Adipose tissue (tissue), 3 donors: ENCODE data around the gene PANK1. TPM values are rescaled to one million over a fixed set of nuclear protein-coding genes. Genes with fewer than 3 reads are reported as not detected.
"Not testable (repeated sequence)": the region's sequence is repeated elsewhere in the genome, so short reads cannot be mapped to it uniquely, and the experiment has no call there.

Experiments
- H3K27ac ChIP-seq: one replicate; pipeline ENCODE4 v1.5.1; 2013; ENCODE audit warnings: low read depth, low read length
- WGBS, 3 donors: extraction: QIAGEN DNeasy Blood & Tissue Kit; methylation state at CpG; one replicate each; pipeline ENCODE4 v1.1.7; 2013; 5-methylcytosine and 5-hydroxymethylcytosine counted together
- polyA plus RNA-seq, 3 donors: library from polyadenylated mRNA; stranded (reverse); fragments of 200-250 nt; gene quantifications; one replicate each; pipeline ENCODE4 v1.2.3, GENCODE V29; 2013
- donor health status: healthy with polysubstance abuse.
- donor health status: Bipolar disorder and iron deficiency.
- donor health status: healthy.

Gene PANK1
- polyA plus RNA-seq, 3 donors: 1.4 to 1.7 (median 1.5) TPM

- WGBS, 3 donors: 76 to 90% (median 88%) methylated on average over 1 of the region's 1 CpG
- no peak overlapping the region for H3K27ac ChIP-seq
Measured at GRCh38 chr10:89554433-89554832, 90.6 kb downstream of the PANK1 start.

DNA sequence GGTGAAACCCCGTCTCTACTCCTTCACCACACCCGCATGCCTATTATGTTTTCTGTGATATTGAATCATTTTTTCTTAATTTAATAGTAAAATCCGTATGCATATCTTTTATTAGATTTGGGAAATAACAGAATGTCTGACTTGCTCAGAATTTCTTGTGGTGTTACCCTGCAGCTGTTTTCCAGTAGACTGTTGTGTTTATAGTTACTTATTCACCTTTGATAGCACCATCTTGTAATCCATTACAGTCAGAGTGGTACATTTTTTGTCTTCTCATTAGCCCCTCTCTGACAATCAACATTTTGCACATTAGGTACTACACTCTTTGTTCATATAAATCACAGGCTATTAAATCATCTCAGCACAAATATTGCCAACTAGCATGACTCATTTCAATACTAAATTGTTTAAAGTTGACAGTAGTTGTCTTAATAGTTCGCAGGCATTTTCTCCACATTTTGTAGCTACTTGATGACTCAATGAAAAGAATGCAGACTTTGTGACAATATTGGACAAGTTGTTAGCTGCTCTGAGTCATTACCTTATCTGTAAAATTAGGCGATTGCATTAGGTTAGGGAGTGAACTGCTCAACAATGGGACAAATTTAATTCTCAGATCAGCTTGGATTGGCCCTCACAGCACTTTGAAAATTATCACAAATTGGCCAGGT, 91.8 kb downstream of the PANK1 start:
- no peak overlapping the region for H3K27ac ChIP-seq
- WGBS, 3 donors: 62 to 71% (median 67%) methylated on average over 5 of the region's 5 CpGs

DNA sequence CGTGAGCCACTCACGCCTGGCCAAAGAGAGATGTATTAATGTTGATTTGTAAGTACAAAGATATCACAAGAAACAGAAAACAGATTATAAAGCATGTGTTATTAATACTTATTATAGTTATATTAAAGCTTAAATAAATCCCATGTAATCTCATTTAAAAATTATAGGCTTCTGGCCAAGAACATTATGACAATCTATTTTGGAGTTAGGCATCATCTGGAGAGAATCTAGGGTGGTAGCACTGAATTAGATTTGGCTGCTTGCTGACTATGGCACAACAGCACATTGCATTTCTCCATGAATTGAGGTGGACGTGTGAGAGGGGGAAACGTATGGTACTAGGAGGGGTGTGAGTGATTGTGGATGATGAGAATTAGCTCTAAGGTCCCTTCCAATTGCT, 92.8 kb downstream of the PANK1 start:
- 85 to 92% (median 90%) methylated on average over 4 of the region's 4 CpGs for WGBS, 3 donors
- no peak overlapping the region for H3K27ac ChIP-seq

- 37 to 75% (median 65%) methylated on average over 5 of the region's 5 CpGs for WGBS, 3 donors
- H3K27ac ChIP-seq: no peak overlapping the region
Measured at GRCh38 chr10:89550509-89550908, 94.5 kb downstream of the PANK1 start.

DNA sequence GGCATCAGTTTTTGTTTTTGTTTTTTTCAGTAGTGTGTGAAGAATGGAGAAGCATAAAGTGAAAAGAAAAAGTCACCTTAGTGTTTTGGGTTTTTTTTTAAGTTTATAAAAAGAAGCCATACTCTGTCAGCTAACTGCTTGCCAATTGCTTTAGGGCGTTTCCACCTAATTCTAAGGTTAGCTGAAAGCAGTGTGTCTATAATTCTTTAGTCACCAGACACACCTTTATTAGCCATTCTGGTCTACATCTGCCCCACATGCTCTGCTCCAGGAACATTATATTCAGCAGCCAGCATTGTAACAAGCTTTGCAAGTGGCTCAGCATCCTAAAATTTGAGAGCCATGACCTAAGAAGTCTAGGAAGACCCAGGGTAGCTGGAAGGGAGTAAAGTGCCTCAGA, 95.5 kb downstream of the PANK1 start:
- H3K27ac ChIP-seq: no peak overlapping the region
- 59 to 89% (median 71%) methylated on average over 1 of the region's 1 CpG for WGBS, 3 donors

DNA sequence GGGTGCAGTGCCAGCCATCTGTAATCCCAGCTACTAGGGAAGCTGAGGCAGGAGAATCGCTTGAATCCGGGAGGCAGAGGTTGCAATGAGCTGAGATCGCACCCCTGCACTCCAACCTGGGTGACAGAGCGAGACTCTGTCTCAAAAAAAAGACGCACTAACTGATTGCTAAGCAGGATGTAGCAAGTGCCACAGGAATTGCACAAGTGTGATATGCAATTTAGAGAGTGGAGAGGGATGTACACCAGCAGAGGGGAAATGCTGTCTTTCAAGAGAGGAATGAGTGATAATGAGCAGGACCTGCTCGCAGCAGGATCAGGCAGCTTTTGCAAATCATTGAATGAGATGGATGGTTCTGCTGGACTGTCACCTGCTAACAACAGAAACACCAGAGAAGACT, 96.4 kb downstream of the PANK1 start:
- 63 to 80% (median 72%) methylated on average over 6 of the region's 6 CpGs for WGBS, 3 donors
- H3K27ac ChIP-seq: no peak overlapping the region

- 45 to 97% (median 93%) methylated on average over 2 of the region's 2 CpGs for WGBS, 3 donors
- no peak overlapping the region for H3K27ac ChIP-seq
Measured at GRCh38 chr10:89547853-89548513, 97.1 kb downstream of the PANK1 start.

- H3K27ac ChIP-seq: not testable (repeated sequence)
- WGBS, 3 donors: 96 to 100% (median 100%) methylated on average over 1 of the region's 1 CpG
Measured at GRCh38 chr10:89546651-89547050, 98.4 kb downstream of the PANK1 start.

GRCh38 chr10:89543841-89544240, 101.2 kb downstream of the PANK1 start:
- no peak overlapping the region for H3K27ac ChIP-seq
- 75 to 94% (median 90%) methylated on average over 3 of the region's 3 CpGs for WGBS, 3 donors

GRCh38 chr10:89540420-89540949, 104.6 kb downstream of the PANK1 start:
- no peak overlapping the region for H3K27ac ChIP-seq
- 90 to 94% (median 92%) methylated on average over 4 of the region's 4 CpGs for WGBS, 3 donors

DNA sequence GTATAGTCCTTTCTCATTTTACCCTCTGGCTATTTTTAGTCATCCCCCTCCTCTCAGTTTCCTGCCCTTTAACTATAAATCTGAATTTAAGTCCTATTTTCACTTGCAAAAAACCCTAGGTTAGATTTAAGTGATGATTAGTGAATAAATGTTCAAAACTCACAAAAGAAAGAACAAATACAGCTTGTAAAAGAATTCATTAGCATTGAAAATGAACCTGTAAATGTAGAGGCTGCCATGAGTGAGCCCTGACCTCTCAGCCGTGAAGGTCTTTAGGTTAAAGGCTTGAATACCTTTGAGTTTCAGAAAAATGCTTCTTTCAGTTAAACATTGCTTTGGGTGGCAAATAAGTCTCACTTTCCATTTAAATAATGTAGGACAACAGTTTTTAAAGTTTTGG, 107.7 kb downstream of the PANK1 start:
- 69 to 87% (median 86%) methylated on average over 1 of the region's 1 CpG for WGBS, 3 donors
- H3K27ac ChIP-seq: no peak overlapping the region

- 6 to 14% (median 12%) methylated on average over 16 of the region's 16 CpGs for WGBS, 3 donors
- H3K27ac ChIP-seq: no peak overlapping the region
Measured at GRCh38 chr10:89536013-89536354, 109.1 kb downstream of the PANK1 start.

GRCh38 chr10:89535171-89536012, 109.7 kb downstream of the PANK1 start, which contains the start of gene SLC16A12:
Gene SLC16A12 (minus strand): TSS chr10:89535594. CDS start chr10:89462578, 73,016 bp downstream.
- 1 to 3% (median 1%) methylated on average over 73 to 87 of the region's 87 CpGs for WGBS, 3 donors
- no peak within 1 kb of the TSS for H3K27ac ChIP-seq

- WGBS, 3 donors: 9 to 27% (median 22%) methylated on average over 8 of the region's 8 CpGs
- H3K27ac ChIP-seq: no peak overlapping the region
Measured at GRCh38 chr10:89534826-89535166, 110.2 kb downstream of the PANK1 start.

Other genes with a start within 250 kb of the PANK1 start
- 1 to 10 TPM; 3.6 to 9.3 (median 6.1) TPM for gene IFIT5, start 230.7 kb downstream of the PANK1 start, polyA plus RNA-seq
- gene SLC16A12, start 109.6 kb downstream of the PANK1 start, polyA plus RNA-seq: 10 to 100 TPM in 1 of 3 donors, under 1 TPM in 2; 0.13 to 12.6 (median 0.56) TPM
- 1 to 10 TPM in 1 of 3 donors, under 1 TPM in 2; 0.48 to 1.0 (median 0.67) TPM for gene KIF20B, start 56.3 kb upstream of the PANK1 start, polyA plus RNA-seq